ENCODE measurements around the gene COL11A1.
"Not testable (repeated sequence)": the region's sequence is repeated elsewhere in the genome, so short reads cannot be mapped to it uniquely, and the experiment has no call there.

COL11A1 gene

GRCh38 chr1:103075316-103076000, 32.9 kb downstream of the COL11A1 start:
- DNase-seq (ENCODE audit: low read depth), result no peak

GRCh38 chr1:103074224-103074623, 34.1 kb downstream of the COL11A1 start:
- DNase-seq (ENCODE audit: low read depth), result no peak

GRCh38 chr1:103069201-103069600, 39.1 kb downstream of the COL11A1 start:
- DNase-seq (ENCODE audit: low read depth), result no peak

- no peak for DNase-seq (ENCODE audit: low read depth)
These were observed 44.4 kb downstream of the COL11A1 start for GRCh38 chr1:103063921-103064320.

GRCh38 chr1:103058391-103058790, 49.9 kb downstream of the COL11A1 start:
- no peak for DNase-seq (ENCODE audit: low read depth)

- no peak for DNase-seq (ENCODE audit: low read depth)
These were observed 51.9 kb downstream of the COL11A1 start for GRCh38 chr1:103056423-103056822.

- not testable (repeated sequence) for DNase-seq (ENCODE audit: low read depth)
These were observed 80.2 kb downstream of the COL11A1 start for GRCh38 chr1:103028110-103028509.

- DNase-seq (ENCODE audit: low read depth), result no peak
These were observed 82.4 kb downstream of the COL11A1 start for GRCh38 chr1:103025858-103026409.

- DNase-seq (ENCODE audit: low read depth), result no peak
These were observed 84.3 kb downstream of the COL11A1 start for GRCh38 chr1:103024051-103024450.

GRCh38 chr1:103002005-103002404, 106.3 kb downstream of the COL11A1 start:
- DNase-seq (ENCODE audit: low read depth), result no peak

GRCh38 chr1:102978874-102979273, 129.4 kb downstream of the COL11A1 start:
- DNase-seq (ENCODE audit: low read depth), result no peak

- DNase-seq (ENCODE audit: low read depth), result no peak
These were observed 131.0 kb downstream of the COL11A1 start for GRCh38 chr1:102977292-102977691.

- DNase-seq (ENCODE audit: low read depth), result no peak
These were observed 137.7 kb downstream of the COL11A1 start for GRCh38 chr1:102970496-102971078.

- DNase-seq (ENCODE audit: low read depth), result no peak
These were observed 140.5 kb downstream of the COL11A1 start for GRCh38 chr1:102967786-102968185.

GRCh38 chr1:102961549-102961948, 146.8 kb downstream of the COL11A1 start:
- DNase-seq (ENCODE audit: low read depth), result no peak

- DNase-seq (ENCODE audit: low read depth), result no peak
These were observed 153.7 kb downstream of the COL11A1 start for GRCh38 chr1:102954576-102954975.

- DNase-seq (ENCODE audit: low read depth), result no peak
These were observed 155.9 kb downstream of the COL11A1 start for GRCh38 chr1:102952400-102952799.

- no peak for DNase-seq (ENCODE audit: low read depth)
These were observed 166.0 kb downstream of the COL11A1 start for GRCh38 chr1:102942324-102942723.

GRCh38 chr1:102941366-102941947, 166.9 kb downstream of the COL11A1 start:
- no peak for DNase-seq (ENCODE audit: low read depth)

GRCh38 chr1:102937401-102937800, 170.9 kb downstream of the COL11A1 start:
- no peak for DNase-seq (ENCODE audit: low read depth)

GRCh38 chr1:102933362-102933761, 175.0 kb downstream of the COL11A1 start:
- not testable (repeated sequence) for DNase-seq (ENCODE audit: low read depth)

- no peak for DNase-seq (ENCODE audit: low read depth)
These were observed 188.7 kb downstream of the COL11A1 start for GRCh38 chr1:102919659-102920058.

- no peak for DNase-seq (ENCODE audit: low read depth)
These were observed 206.3 kb downstream of the COL11A1 start for GRCh38 chr1:102901996-102902395.

Measured in stimulated activated CD8-positive, alpha-beta memory T cell treated with anti-CD3 and anti-CD28 coated beads, Interleukin-4, amount 100 ng/mL, for 24 hours (primary cell).